Stimulated activated naive CD4-positive, alpha-beta T cell treated with Interleukin-2 at 50 U/mL for 16 hours (primary cell): ENCODE results near the gene SLC15A3.
"Not testable (repeated sequence)": the region's sequence is repeated elsewhere in the genome, so short reads cannot be mapped to it uniquely, and the experiment has no call there.

Experiments
- DNase-seq: peaks from one replicate; lab custom pipeline; 2025; lab: John Stamatoyannopoulos, UW

The SLC15A3 gene

DNA sequence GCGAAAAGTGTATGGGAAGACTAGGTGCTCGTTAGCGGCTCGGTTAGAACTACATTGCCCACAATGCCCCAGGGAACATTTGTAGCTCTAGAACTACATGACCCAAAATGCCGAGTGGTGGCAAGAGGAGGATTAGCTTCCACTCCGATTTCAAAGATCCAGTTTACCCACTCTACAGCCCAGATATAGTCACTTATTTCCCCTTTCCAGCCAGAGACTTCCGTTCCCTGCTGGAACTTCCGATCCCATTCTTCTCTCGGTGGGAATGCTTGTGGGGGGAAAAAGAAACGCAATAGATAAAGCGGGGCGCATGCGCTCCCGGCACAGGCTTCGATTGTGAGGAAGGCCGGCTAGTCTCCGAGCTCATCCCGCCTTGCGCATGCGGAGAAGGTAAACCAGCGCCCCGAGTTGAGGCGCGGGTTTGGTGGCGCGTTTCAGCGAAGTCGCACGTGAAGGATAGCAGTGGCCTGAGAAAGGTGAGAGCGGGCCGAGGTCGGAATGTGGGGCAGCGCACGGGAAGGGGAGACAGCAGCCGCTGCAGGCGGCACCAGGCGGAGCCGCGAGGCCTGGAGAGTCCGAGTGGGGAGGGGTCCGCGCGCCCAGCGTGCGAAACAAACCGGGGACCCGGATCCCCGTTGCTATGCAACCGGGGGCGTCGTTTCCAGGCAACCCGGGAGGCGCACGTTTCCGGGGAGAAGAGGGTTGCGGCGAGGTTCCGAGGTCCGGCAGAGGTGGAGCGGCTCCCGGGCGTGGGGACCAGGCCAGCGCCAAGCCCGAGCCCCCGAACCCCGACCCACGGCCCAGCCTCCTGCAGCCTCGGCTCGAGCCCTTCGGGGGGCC is 38.0 kb downstream of the SLC15A3 start, which contains the start of gene TMEM109:
Gene TMEM109 (plus strand): TSS at position 366 of the 840 bp plus-strand sequence. CDS start 5,536 bp downstream, outside the sequence.
- DNase-seq: peak; percentile 88

GRCh38 chr11:60912851-60913528 is 39.0 kb downstream of the SLC15A3 start:
- DNase-seq: no peak

DNA sequence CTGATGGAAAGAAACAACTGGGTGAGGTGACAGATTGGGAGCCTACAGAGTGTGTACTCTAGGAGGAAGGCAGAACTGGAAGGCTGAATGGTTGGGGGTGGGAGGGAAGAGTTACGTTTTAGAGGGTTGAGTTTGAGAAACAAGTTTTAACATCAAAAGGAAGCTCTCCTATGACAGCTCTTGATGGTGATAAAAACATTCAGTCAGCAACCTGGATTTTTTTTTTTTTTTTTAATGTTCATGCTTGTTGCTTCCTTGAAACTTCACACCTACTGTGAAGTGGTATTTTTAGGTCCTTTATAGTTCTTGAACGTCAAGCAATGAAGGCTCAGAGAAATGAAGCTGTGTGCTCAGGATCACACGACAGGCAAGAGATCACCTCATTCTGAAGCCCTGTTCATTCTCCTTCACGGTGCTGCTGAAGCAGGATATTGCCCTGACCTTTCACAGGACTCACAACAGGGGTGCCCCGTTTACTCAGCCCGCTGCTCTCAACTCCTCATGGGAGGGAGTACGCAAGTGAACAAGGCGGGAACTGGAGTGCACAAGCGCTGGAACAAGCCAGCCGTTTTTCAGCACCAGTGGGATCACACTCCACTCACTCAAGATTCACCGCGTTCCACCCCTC is 39.6 kb downstream of the SLC15A3 start:
- DNase-seq: no peak

GRCh38 chr11:60910711-60911380 is 41.1 kb downstream of the SLC15A3 start:
- DNase-seq: no peak

DNA sequence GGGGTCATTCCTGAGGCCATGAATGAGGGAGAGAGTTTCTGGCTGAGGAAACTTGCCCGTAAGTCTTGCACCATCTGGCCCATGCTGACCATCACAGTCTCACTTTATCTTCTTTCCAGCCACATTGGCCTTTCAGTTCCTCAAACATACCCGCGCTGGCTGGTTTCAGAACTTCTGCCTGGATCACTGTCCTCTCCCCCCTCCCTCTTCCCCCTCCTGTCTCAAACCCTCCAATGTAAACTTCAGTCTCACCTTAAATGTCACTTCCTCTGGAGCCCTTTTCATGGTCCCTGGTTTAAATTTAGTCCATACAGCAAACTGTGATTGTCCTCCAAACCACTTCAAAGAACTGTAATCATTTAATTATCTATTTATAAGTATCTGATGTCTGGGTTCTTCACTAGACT is 41.7 kb downstream of the SLC15A3 start:
- no peak for DNase-seq

GRCh38 chr11:60909680-60910280 is 42.2 kb downstream of the SLC15A3 start:
- not testable (repeated sequence) for DNase-seq

- DNase-seq: no peak
Measured at GRCh38 chr11:60908803-60909202, 43.2 kb downstream of the SLC15A3 start.

- DNase-seq: peak; percentile 97
Measured at GRCh38 chr11:60906132-60906972, 45.6 kb downstream of the SLC15A3 start, which contains the start of gene PRPF19. PRPF19 (minus strand) TSS chr11:60906585; CDS start chr11:60906382, 203 bp downstream.

DNA sequence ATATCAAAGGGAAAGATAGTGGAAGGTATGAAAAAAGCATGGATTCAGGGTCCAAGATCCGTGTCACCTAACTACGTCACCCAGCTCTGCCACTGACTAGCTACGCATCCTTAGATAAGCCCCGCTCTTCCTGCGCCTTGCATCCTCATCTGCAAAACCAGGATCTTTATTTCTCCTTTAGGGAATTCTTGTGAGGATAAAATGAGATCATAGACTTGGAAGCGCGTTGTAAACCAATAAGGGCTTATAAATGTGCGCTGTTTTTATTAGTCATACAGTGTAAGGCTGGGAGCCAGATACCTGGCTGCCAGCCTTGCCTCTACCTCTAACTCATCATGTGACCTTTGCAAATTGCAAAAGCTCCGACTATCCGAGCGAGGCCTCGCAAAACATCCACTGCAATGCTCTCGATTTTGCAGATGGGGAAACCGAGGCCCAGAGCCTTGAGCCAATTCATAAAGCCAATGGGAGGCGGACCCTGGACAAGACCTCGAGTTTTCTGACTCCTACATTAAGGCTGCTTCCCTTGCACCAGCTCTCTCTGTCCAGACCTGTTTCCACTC is 46.3 kb downstream of the SLC15A3 start:
- no peak for DNase-seq

GRCh38 chr11:60905047-60905446 is 46.9 kb downstream of the SLC15A3 start:
- DNase-seq: no peak

- no peak for DNase-seq
Measured at GRCh38 chr11:60902625-60903024, 49.4 kb downstream of the SLC15A3 start.

GRCh38 chr11:60900673-60901404 is 51.1 kb downstream of the SLC15A3 start:
- no peak for DNase-seq

DNA sequence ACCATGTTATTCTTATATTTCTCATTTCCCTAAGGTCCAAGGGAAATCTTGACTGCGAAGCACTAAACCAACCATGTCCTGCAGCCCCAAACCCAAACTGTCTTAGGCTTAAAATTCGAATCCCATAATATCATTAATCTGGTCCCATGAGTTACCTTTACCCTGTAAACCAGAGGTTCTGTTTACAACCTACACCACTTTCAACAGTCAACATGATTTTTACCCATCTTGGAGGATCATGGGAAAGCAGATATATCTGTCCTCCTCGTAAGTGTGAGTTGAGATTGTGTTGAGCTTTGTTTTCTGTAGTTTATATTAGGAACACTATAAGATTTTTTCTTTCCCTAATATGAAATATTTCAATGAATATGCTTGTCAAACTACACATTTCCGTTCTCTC is 52.0 kb downstream of the SLC15A3 start:
- DNase-seq: no peak

DNA sequence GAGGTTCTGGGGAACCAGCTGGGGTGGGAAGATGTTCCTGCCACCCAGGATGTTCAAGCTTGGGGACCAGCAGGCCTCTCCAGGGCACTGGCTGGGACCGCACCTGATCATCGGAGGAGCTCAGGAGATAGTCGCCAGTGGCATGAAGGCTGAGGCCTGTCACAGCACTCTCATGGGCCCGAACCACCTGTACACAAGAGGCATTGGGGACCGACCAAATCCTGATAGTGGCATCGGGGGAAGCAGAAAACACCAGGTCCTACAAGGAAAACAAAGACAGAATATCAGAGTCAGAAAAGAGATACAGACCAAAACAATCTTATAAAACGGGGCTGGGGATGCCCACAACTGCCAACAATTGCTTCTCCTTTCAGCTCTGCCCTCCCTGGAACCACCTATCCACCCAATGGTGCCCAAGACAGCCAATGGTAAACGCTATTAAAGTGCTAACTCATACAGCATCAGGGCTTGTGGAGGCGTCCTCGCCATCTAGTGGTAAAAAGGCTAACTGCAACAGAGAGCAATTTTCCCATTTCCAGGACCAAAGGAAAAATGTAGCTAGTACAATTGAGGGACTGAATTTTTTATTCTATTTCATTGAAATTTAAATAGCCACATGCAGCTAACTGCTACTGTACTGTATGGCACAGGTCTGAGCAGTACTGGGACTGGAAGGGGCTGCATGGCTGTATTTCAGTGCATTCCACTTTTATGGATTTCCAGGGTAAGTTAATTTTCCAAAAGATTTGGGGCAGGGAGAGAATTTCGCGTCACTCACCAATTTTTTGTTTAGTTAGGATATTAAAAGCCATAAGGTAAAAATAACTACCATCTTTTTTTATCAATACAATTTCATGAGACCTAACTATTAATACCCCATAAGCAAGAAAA is 52.7 kb downstream of the SLC15A3 start:
- DNase-seq: no peak

DNA sequence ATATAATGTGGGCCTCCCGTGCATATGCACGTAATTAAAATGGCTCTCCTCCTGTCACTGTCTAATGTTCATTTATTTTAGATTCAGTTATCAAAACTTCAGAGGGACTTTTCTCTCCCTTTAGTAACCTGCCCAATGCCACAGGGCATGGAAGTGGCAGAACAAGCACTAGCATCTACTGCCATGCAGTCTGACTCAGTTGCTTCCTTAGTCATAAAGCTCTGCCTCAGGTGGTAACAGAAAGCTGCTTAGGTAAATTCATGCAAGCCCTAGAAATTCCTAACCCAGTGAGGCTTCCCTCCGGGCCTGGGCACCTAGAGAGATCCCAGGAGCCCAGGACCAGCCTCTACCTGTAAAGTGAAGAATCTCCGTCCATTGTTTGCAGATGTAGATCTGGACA is 54.5 kb downstream of the SLC15A3 start:
- DNase-seq: no peak

DNA sequence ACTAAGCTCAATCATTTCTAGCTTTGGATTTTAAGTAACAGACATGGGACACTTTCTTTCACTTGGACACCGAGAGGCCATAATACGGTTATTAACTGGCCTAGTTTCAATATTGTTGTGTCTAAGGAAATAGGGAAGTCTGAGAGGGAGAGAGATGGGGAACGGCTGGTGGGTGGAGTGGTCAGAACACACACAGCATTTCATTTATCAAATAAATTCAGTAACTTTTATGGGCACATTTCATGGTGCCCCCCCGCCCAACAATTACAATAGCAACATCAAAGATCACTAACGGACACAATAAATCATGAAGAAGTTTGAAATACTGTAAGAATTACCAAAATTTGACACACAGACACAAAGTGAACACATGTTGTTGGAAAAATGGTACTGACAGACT is 56.3 kb downstream of the SLC15A3 start:
- no peak for DNase-seq

GRCh38 chr11:60891103-60891741 is 60.8 kb downstream of the SLC15A3 start:
- DNase-seq: no peak

GRCh38 chr11:60890696-60891095 is 61.3 kb downstream of the SLC15A3 start:
- DNase-seq: no peak
